Activated T-cell treated with anti-CD3 and anti-CD28 coated beads for 24 hours (primary cell): ENCODE measurements around the gene IQCH.

Source experiments
- DNase-seq: peaks from one replicate; pipeline ENCODE4 v3.0.0-alpha.2; 2020; ENCODE audit warnings: low read depth

The IQCH gene

GRCh38 chr15:67254238-67255175 is at the start of gene IQCH, which contains the start of gene AAGAB:
Gene IQCH, plus strand, starts transcription at chr15:67254786. Its CDS starts 111 bp downstream, at chr15:67254897.
Gene AAGAB, minus strand, starts transcription at chr15:67254661. Its CDS starts 30 bp downstream, at chr15:67254631.
- DNase-seq: peak; percentile 97

- DNase-seq: no peak
Observed at GRCh38 chr15:67207555-67208207, 46.9 kb upstream of the IQCH start.

GRCh38 chr15:67208396-67208795 is 46.2 kb upstream of the IQCH start:
- no peak for DNase-seq

- DNase-seq: no peak
Observed at GRCh38 chr15:67210555-67211168, 43.9 kb upstream of the IQCH start.

GRCh38 chr15:67212684-67213367 is 41.8 kb upstream of the IQCH start:
- DNase-seq: no peak

- DNase-seq: no peak
Observed at GRCh38 chr15:67215102-67215501, 39.5 kb upstream of the IQCH start.

- DNase-seq: no peak
Observed at GRCh38 chr15:67216859-67217258, 37.7 kb upstream of the IQCH start.

- DNase-seq: no peak
Observed at GRCh38 chr15:67218428-67218827, 36.2 kb upstream of the IQCH start.

- DNase-seq: no peak
Observed at GRCh38 chr15:67219288-67219687, 35.3 kb upstream of the IQCH start.

GRCh38 chr15:67224889-67225288 is 29.7 kb upstream of the IQCH start:
- no peak for DNase-seq

- DNase-seq: no peak
Observed at GRCh38 chr15:67225336-67225735, 29.2 kb upstream of the IQCH start.

- no peak for DNase-seq
Observed at GRCh38 chr15:67227431-67227830, 27.2 kb upstream of the IQCH start.

GRCh38 chr15:67227846-67228245 is 26.7 kb upstream of the IQCH start:
- DNase-seq: no peak

- DNase-seq: no peak
Observed at GRCh38 chr15:67228286-67228685, 26.3 kb upstream of the IQCH start.

GRCh38 chr15:67230504-67230903 is 24.1 kb upstream of the IQCH start:
- no peak for DNase-seq

- DNase-seq: no peak
Observed at GRCh38 chr15:67232591-67232990, 22.0 kb upstream of the IQCH start.

GRCh38 chr15:67240235-67241131 is 14.1 kb upstream of the IQCH start:
- no peak for DNase-seq

GRCh38 chr15:67241132-67241855 is 13.3 kb upstream of the IQCH start:
- no peak for DNase-seq

GRCh38 chr15:67242708-67243111 is 11.9 kb upstream of the IQCH start:
- DNase-seq: no peak

GRCh38 chr15:67244971-67245478 is 9.6 kb upstream of the IQCH start:
- no peak for DNase-seq
